Myocyte (in vitro differentiated cells): ENCODE data around the gene PRKRIP1. TPM values are rescaled to one million over a fixed set of nuclear protein-coding genes. Genes with fewer than 3 reads are reported as not detected.
"Not testable (repeated sequence)": the region's sequence is repeated elsewhere in the genome, so short reads cannot be mapped to it uniquely, and the experiment has no call there.

Source experiments
- DNase-seq: peaks from one replicate; pipeline ENCODE4 v3.0.0-alpha.2; 2012; ENCODE audit warnings: low read depth
- total RNA-seq: library from RNA; depleted of rRNA; stranded (reverse); fragments of >200 nt; gene quantifications from 2 replicates; pipeline ENCODE4 v1.2.3, GENCODE V29; 2014

Gene PRKRIP1
- total RNA-seq, 1 donor from 2014 or later: 36.2 TPM

- no peak for DNase-seq
Measured at GRCh38 chr7:102429141-102429899, 33.2 kb downstream of the PRKRIP1 start.

- no peak for DNase-seq
Measured at GRCh38 chr7:102431617-102432298, 35.6 kb downstream of the PRKRIP1 start.

- no peak for DNase-seq
Measured at GRCh38 chr7:102432442-102433218, 36.5 kb downstream of the PRKRIP1 start.

- peak; percentile 75 for DNase-seq
Measured at GRCh38 chr7:102433219-102434038, 37.3 kb downstream of the PRKRIP1 start, which contains the start of gene ORAI2. TSS of gene ORAI2 (plus strand) at chr7:102433575. CDS start at chr7:102438957, 5,382 bp downstream.

GRCh38 chr7:102434039-102434486 lies 37.9 kb downstream of the PRKRIP1 start:
- DNase-seq: no peak

GRCh38 chr7:102436118-102436517 lies 40.0 kb downstream of the PRKRIP1 start:
- no peak for DNase-seq

GRCh38 chr7:102439963-102440795 lies 44.0 kb downstream of the PRKRIP1 start:
- DNase-seq: peak; percentile 93

- no peak for DNase-seq
Measured at GRCh38 chr7:102444961-102445673, 49.0 kb downstream of the PRKRIP1 start.

GRCh38 chr7:102445674-102446071 lies 49.5 kb downstream of the PRKRIP1 start:
- no peak for DNase-seq

GRCh38 chr7:102446387-102447156 lies 50.4 kb downstream of the PRKRIP1 start:
- DNase-seq: no peak

- DNase-seq: no peak
Measured at GRCh38 chr7:102447311-102447710, 51.1 kb downstream of the PRKRIP1 start.

- DNase-seq: no peak
Measured at GRCh38 chr7:102449136-102449535, 53.0 kb downstream of the PRKRIP1 start.

- no peak for DNase-seq
Measured at GRCh38 chr7:102450242-102450641, 54.1 kb downstream of the PRKRIP1 start.

- peak; percentile 83 for DNase-seq
Measured at GRCh38 chr7:102451371-102452054, 55.4 kb downstream of the PRKRIP1 start.

GRCh38 chr7:102452451-102452850 lies 56.3 kb downstream of the PRKRIP1 start:
- no peak for DNase-seq

GRCh38 chr7:102453319-102453718 lies 57.2 kb downstream of the PRKRIP1 start:
- DNase-seq: no peak

GRCh38 chr7:102454468-102454867 lies 58.3 kb downstream of the PRKRIP1 start:
- no peak for DNase-seq

GRCh38 chr7:102454932-102455331 lies 58.8 kb downstream of the PRKRIP1 start:
- not testable (repeated sequence) for DNase-seq
